CD4-positive, CD25-positive, alpha-beta regulatory T cell (primary cell): ENCODE results near the gene WNT7A. TPM values are rescaled to one million over a fixed set of nuclear protein-coding genes. Genes with fewer than 3 reads are reported as not detected.

Experiments
- ATAC-seq, 2 donors: fragments of 150-1000 bp; cut with Tn5 transposase; one replicate each; pipeline ENCODE4 v1.10.0; 2021; ENCODE audit warnings: low read depth in 2 of 2, moderate number of reproducible peaks in 2 of 2, moderate library complexity in 1 of 2
- DNase-seq, 3 donors: peaks; one replicate each; pipeline versions ENCODE4 v3.0.0 to v3.0.0-alpha.2; 2012 to 2022; ENCODE audit warnings: mixed read lengths in 1 of 3
- H3K27ac ChIP-seq: one replicate; pipeline ENCODE4 v1.7.0; 2013; ENCODE audit warnings: mild to moderate bottlenecking, low read length; ENCODE audit not compliant: insufficient read depth, poor library complexity, severe bottlenecking
- H3K27me3 ChIP-seq: one replicate; pipeline ENCODE4 v1.7.0; 2013; ENCODE audit warnings: low read length; ENCODE audit not compliant: control insufficient read depth, insufficient read depth
- H3K36me3 ChIP-seq: one replicate; pipeline ENCODE4 v1.7.0; 2013; ENCODE audit warnings: mild to moderate bottlenecking, low read length, moderate library complexity; ENCODE audit not compliant: control insufficient read depth, insufficient read depth
- H3K4me1 ChIP-seq: 2 replicates; pipeline ENCODE4 v1.7.0; 2013; ENCODE audit warnings: mild to moderate bottlenecking, low read length; ENCODE audit not compliant: insufficient read depth, control insufficient read depth, poor library complexity, severe bottlenecking
- H3K4me3 ChIP-seq: one replicate; pipeline ENCODE4 v1.7.0; 2013; ENCODE audit warnings: low read depth, mild to moderate bottlenecking, low read length, moderate library complexity
- H3K9me3 ChIP-seq, 2 experiments: 1 replicate in 1 of 2; 2 replicates in 1 of 2; pipeline ENCODE4 v1.7.0; 2013; ENCODE audit warnings: low read length in 2 of 2, mild to moderate bottlenecking in 1 of 2, moderate library complexity in 1 of 2; ENCODE audit not compliant: control insufficient read depth in 2 of 2
- H3K27ac Mint-ChIP-seq, 3 donors: one replicate each; pipeline ENCODE4 v1.8.0; 2020 to 2022; ENCODE audit warnings: mild to moderate bottlenecking in 3 of 3, mixed read lengths in 3 of 3, moderate library complexity in 2 of 3
- H3K27me3 Mint-ChIP-seq: one replicate; pipeline ENCODE4 v1.8.0; 2022; ENCODE audit warnings: mild to moderate bottlenecking, mixed read lengths
- H3K36me3 Mint-ChIP-seq: one replicate; pipeline ENCODE4 v1.8.0; 2020; ENCODE audit warnings: mixed read lengths
- H3K4me1 Mint-ChIP-seq, 4 donors: one replicate each; pipeline ENCODE4 v1.8.0; 2020 to 2022; ENCODE audit warnings: mixed read lengths in 4 of 4, mild to moderate bottlenecking in 1 of 4
- H3K4me3 Mint-ChIP-seq, 4 donors: one replicate each; pipeline ENCODE4 v1.8.0; 2020 to 2022; ENCODE audit warnings: mild to moderate bottlenecking in 4 of 4, mixed read lengths in 4 of 4, moderate library complexity in 3 of 4
- H3K9me3 Mint-ChIP-seq, 7 donors: one replicate each; pipeline ENCODE4 v1.8.0; 2020 to 2022; ENCODE audit warnings: mixed read lengths in 7 of 7, mild to moderate bottlenecking in 3 of 7, moderate library complexity in 2 of 7
- polyA plus RNA-seq, 4 donors: library from polyadenylated mRNA; unstranded; fragments of 300-500 nt; fragmentation: Illumina TruSeq; gene quantifications; one replicate each; pipeline ENCODE4 v1.2.3, GENCODE V29; 2021
- total RNA-seq: library from RNA; stranded (reverse); gene quantifications from one replicate; pipeline ENCODE4 v1.2.3, GENCODE V29; 2022

The WNT7A gene
- total and polyA plus RNA-seq, 5 donors from 2014 or later, result 0.34 to 2.5 (median 1.1) TPM; not detected in 1

GRCh38 chr3:13785351-13785750 lies 94.5 kb downstream of the WNT7A start:
- Histone ChIP-seq H3K9me3 (no peaks in the 10 kb centered on the region), H3K36me3 (no peaks in the 10 kb centered on the region), H3K4me1 (no peaks in the 10 kb centered on the region), H3K27ac (no peak overlapping the region), H3K4me3 (no peak overlapping the region), H3K27me3 (no peaks in the 10 kb centered on the region)
- no peaks in the 10 kb centered on the region for H3K36me3 Mint-ChIP-seq
- H3K27ac Mint-ChIP-seq, result no peak overlapping the region
- peaks cover 0 to 3% (median 0%) of the 10 kb centered on the region in 7 donors for H3K9me3 Mint-ChIP-seq
- H3K27me3 Mint-ChIP-seq, result no peaks in the 10 kb centered on the region
- H3K4me1 Mint-ChIP-seq, result peaks cover 0 to 2% (median 0%) of the 10 kb centered on the region in 4 donors
- no peak for ATAC-seq
- H3K4me3 Mint-ChIP-seq, result no peak overlapping the region
- no peak for DNase-seq

GRCh38 chr3:13783476-13783875 lies 96.4 kb downstream of the WNT7A start:
- Histone ChIP-seq H3K27ac (no peak overlapping the region), H3K4me1 (no peaks in the 10 kb centered on the region), H3K36me3 (no peaks in the 10 kb centered on the region), H3K27me3 (no peaks in the 10 kb centered on the region), H3K4me3 (no peak overlapping the region), H3K9me3 (no peaks in the 10 kb centered on the region)
- ATAC-seq, result no peak
- DNase-seq, result no peak
- H3K4me3 Mint-ChIP-seq, result no peak overlapping the region
- H3K27me3 Mint-ChIP-seq, result no peaks in the 10 kb centered on the region
- no peaks in the 10 kb centered on the region for H3K36me3 Mint-ChIP-seq
- no peak overlapping the region for H3K27ac Mint-ChIP-seq
- peaks cover 0 to 2% (median 0%) of the 10 kb centered on the region in 4 donors for H3K4me1 Mint-ChIP-seq
- peaks cover 0 to 3% (median 0%) of the 10 kb centered on the region in 7 donors for H3K9me3 Mint-ChIP-seq

GRCh38 chr3:13782501-13782900 lies 97.4 kb downstream of the WNT7A start:
- H3K27ac ChIP-seq, result no peak overlapping the region
- H3K36me3 ChIP-seq, result no peaks in the 10 kb centered on the region
- H3K9me3 Mint-ChIP-seq, result peaks cover 0 to 3% (median 0%) of the 10 kb centered on the region in 7 donors
- no peaks in the 10 kb centered on the region for H3K27me3 Mint-ChIP-seq
- H3K9me3 ChIP-seq, result no peaks in the 10 kb centered on the region
- ATAC-seq, result no peak
- H3K36me3 Mint-ChIP-seq, result no peaks in the 10 kb centered on the region
- no peak overlapping the region for H3K27ac Mint-ChIP-seq
- H3K4me1 Mint-ChIP-seq, result peaks cover 0 to 2% (median 0%) of the 10 kb centered on the region in 4 donors
- H3K4me3 ChIP-seq, result no peak overlapping the region
- H3K4me3 Mint-ChIP-seq, result no peak overlapping the region
- no peaks in the 10 kb centered on the region for H3K4me1 ChIP-seq
- no peak for DNase-seq
- H3K27me3 ChIP-seq, result no peaks in the 10 kb centered on the region

GRCh38 chr3:13781417-13781816 lies 98.5 kb downstream of the WNT7A start:
- H3K36me3 Mint-ChIP-seq, result no peaks in the 10 kb centered on the region
- Histone ChIP-seq H3K9me3 (no peaks in the 10 kb centered on the region), H3K27ac (no peak overlapping the region), H3K4me1 (no peaks in the 10 kb centered on the region), H3K4me3 (no peak overlapping the region), H3K27me3 (no peaks in the 10 kb centered on the region), H3K36me3 (no peaks in the 10 kb centered on the region)
- H3K9me3 Mint-ChIP-seq, result peaks cover 0 to 3% (median 0%) of the 10 kb centered on the region in 7 donors
- H3K27me3 Mint-ChIP-seq, result no peaks in the 10 kb centered on the region
- no peak overlapping the region for H3K4me3 Mint-ChIP-seq
- H3K4me1 Mint-ChIP-seq, result peaks cover 0 to 2% (median 0%) of the 10 kb centered on the region in 4 donors
- DNase-seq (no peak), ATAC-seq (no peak)
- peak overlapping the region in 2 of 3 donors; percentile 34 to 59 for H3K27ac Mint-ChIP-seq

GRCh38 chr3:13780432-13781176 lies 99.3 kb downstream of the WNT7A start:
- no peak overlapping the region for H3K27ac Mint-ChIP-seq
- Histone ChIP-seq H3K9me3 (no peaks in the 10 kb centered on the region), H3K4me3 (no peak overlapping the region), H3K27ac (no peak overlapping the region), H3K4me1 (no peaks in the 10 kb centered on the region), H3K27me3 (no peaks in the 10 kb centered on the region), H3K36me3 (no peaks in the 10 kb centered on the region)
- DNase-seq (no peak), ATAC-seq (no peak)
- H3K4me3 Mint-ChIP-seq, result no peak overlapping the region
- peaks cover 0 to 4% (median 0%) of the 10 kb centered on the region in 7 donors for H3K9me3 Mint-ChIP-seq
- peaks cover 0 to 2% (median 0%) of the 10 kb centered on the region in 4 donors for H3K4me1 Mint-ChIP-seq
- H3K27me3 Mint-ChIP-seq, result no peaks in the 10 kb centered on the region
- H3K36me3 Mint-ChIP-seq, result no peaks in the 10 kb centered on the region

- Histone ChIP-seq H3K4me3 (no peak overlapping the region), H3K9me3 (no peaks in the 10 kb centered on the region), H3K27ac (no peak overlapping the region), H3K27me3 (no peaks in the 10 kb centered on the region), H3K4me1 (no peaks in the 10 kb centered on the region), H3K36me3 (no peaks in the 10 kb centered on the region)
- H3K4me3 Mint-ChIP-seq, result no peak overlapping the region
- no peaks in the 10 kb centered on the region for H3K36me3 Mint-ChIP-seq
- DNase-seq, result no peak
- peaks cover 0 to 2% (median 0%) of the 10 kb centered on the region in 7 donors for H3K9me3 Mint-ChIP-seq
- no peaks in the 10 kb centered on the region for H3K4me1 Mint-ChIP-seq
- no peaks in the 10 kb centered on the region for H3K27me3 Mint-ChIP-seq
- H3K27ac Mint-ChIP-seq, result no peak overlapping the region
- no peak for ATAC-seq
Measured at GRCh38 chr3:13776253-13777050, 103.4 kb downstream of the WNT7A start.

- no peak for ATAC-seq
- H3K4me3 ChIP-seq, result no peak overlapping the region
- H3K27me3 ChIP-seq, result no peaks in the 10 kb centered on the region
- H3K4me1 ChIP-seq, result no peaks in the 10 kb centered on the region
- H3K9me3 ChIP-seq, result no peaks in the 10 kb centered on the region
- Mint-ChIP-seq H3K27me3 (no peaks in the 10 kb centered on the region), H3K27ac (no peak overlapping the region), H3K36me3 (no peaks in the 10 kb centered on the region), H3K4me3 (no peak overlapping the region), H3K4me1 (peaks cover 0 to 12% (median 0%) of the 10 kb centered on the region in 4 donors), H3K9me3 (peaks cover 0 to 2% (median 0%) of the 10 kb centered on the region in 7 donors)
- DNase-seq, result no peak
- no peak overlapping the region for H3K27ac ChIP-seq
- H3K36me3 ChIP-seq, result no peaks in the 10 kb centered on the region
Measured at GRCh38 chr3:13772885-13773745, 106.8 kb downstream of the WNT7A start.
